Esophagus muscularis mucosa (tissue), 4 donors: Measurements from ENCODE around the gene BFSP1. TPM values are rescaled to one million over a fixed set of nuclear protein-coding genes. Genes with fewer than 3 reads are reported as not detected.

Source experiments
- DNase-seq: peaks from one replicate; pipeline ENCODE4 v3.0.0-alpha.2; 2017; ENCODE audit errors: extremely low spot score
- H3K27ac ChIP-seq, 4 donors: fragments of 200-600 bp; sonication (generic); replicated peaks in 1 of 4; 1 replicate in 3 of 4; 2 replicates in 1 of 4; pipeline ENCODE4 v1.5.1; 2016 to 2019; ENCODE audit warnings: mild to moderate bottlenecking in 1 of 4
- H3K27me3 ChIP-seq, 4 donors: fragments of 200-600 bp; sonication (generic); one replicate each; pipeline versions ENCODE4 v1.5.1 to v1.6.0; 2016 to 2019
- H3K36me3 ChIP-seq, 4 donors: fragments of 200-600 bp; sonication (generic); one replicate each; pipeline ENCODE4 v1.5.1; 2016 to 2019
- H3K4me1 ChIP-seq, 4 donors: fragments of 200-600 bp; sonication (generic); one replicate each; pipeline ENCODE4 v1.5.1; 2016 to 2019
- H3K4me3 ChIP-seq, 4 donors: fragments of 200-600 bp; sonication (generic); 1 replicate in 2 of 4; 2 replicates in 2 of 4; pipeline ENCODE4 v1.5.1; 2016 to 2019; ENCODE audit warnings: mild to moderate bottlenecking in 4 of 4, moderate library complexity in 1 of 4
- H3K9me3 ChIP-seq, 4 donors: fragments of 200-600 bp; sonication (generic); 1 replicate in 3 of 4; 2 replicates in 1 of 4; pipeline ENCODE4 v1.5.1; 2016 to 2019
- CTCF ChIP-seq, 3 experiments: fragments of 200-600 bp in 2 of 3; fragments of 450-650 bp in 1 of 3; sonication (generic) in 2 of 3; IDR thresholded peaks; one replicate each; pipeline ENCODE4 v1.5.1; 2017 to 2019; ENCODE audit warnings: antibody characterized with exemption in 3 of 3, mild to moderate bottlenecking in 2 of 3, moderate library complexity in 1 of 3
- EP300 ChIP-seq: sonication (generic); formaldehyde crosslinking; IDR thresholded peaks from one replicate; pipeline ENCODE4 v1.6.1; 2017; ENCODE audit warnings: antibody characterized with exemption
- POLR2A ChIP-seq: fragments of 450-650 bp; IDR thresholded peaks from one replicate; pipeline ENCODE4 v1.6.1; 2017; ENCODE audit warnings: antibody characterized with exemption, moderate library complexity, mild to moderate bottlenecking, low read depth
- POLR2AphosphoS5 ChIP-seq, 2 donors: sonication (generic); formaldehyde crosslinking; IDR thresholded peaks; one replicate each; pipeline ENCODE4 v1.6.1; 2017; ENCODE audit warnings: antibody characterized with exemption in 2 of 2
- WGBS: methylation state at CpG from one replicate; pipeline ENCODE4 v1.1.5; 2018; 5-methylcytosine and 5-hydroxymethylcytosine counted together
- intact Hi-C: fragments of 100-400 bp; cut with DNase I; formaldehyde crosslinking; loops from one replicate; pipeline ENCODE4 v1.15.1; 2023
- total RNA-seq, 4 donors: library from RNA; depleted of rRNA; stranded (reverse); fragments of >200 nt; gene quantifications; one replicate each; pipeline versions ENCODE4 v1.1.0 to v1.2.1, GENCODE V29; 2016

BFSP1 gene
- total RNA-seq, 4 donors from 2014 or later: 2.7 to 7.3 (median 6.4) TPM

GRCh38 chr20:17469246-17470030 lies 61.7 kb downstream of the BFSP1 start:
- peak; percentile 47 for DNase-seq
- H3K27ac ChIP-seq: no peak overlapping the region

GRCh38 chr20:17468073-17468840 lies 62.9 kb downstream of the BFSP1 start:
- DNase-seq: peak; percentile 88
- intact Hi-C loops: no loop called here
- Histone ChIP-seq H3K9me3 (no peaks in the 10 kb centered on the region), H3K4me1 (no peaks in the 10 kb centered on the region), H3K4me3 (no peak overlapping the region), H3K36me3 (no peaks in the 10 kb centered on the region), H3K27ac (no peak overlapping the region), H3K27me3 (no peaks in the 10 kb centered on the region)
- no peak for TF ChIP-seq POLR2A
- no peak for TF ChIP-seq POLR2AphosphoS5 (IDR thresholded peaks at IDR 0.05)
- no peak for TF ChIP-seq EP300
- TF ChIP-seq CTCF (IDR thresholded peaks at IDR 0.05): no peak
- whole genome bisulfite sequencing: 89% methylated on average over 13 of the region's 24 CpGs

More at GRCh38 chr20:17469246-17470030, 61.7 kb downstream of the BFSP1 start:
- intact Hi-C loops: no loop called here
- TF ChIP-seq POLR2A (no peak), CTCF (IDR thresholded peaks at IDR 0.05) (no peak), POLR2AphosphoS5 (IDR thresholded peaks at IDR 0.05) (no peak), EP300 (no peak)
- 86% methylated on average over 7 of the region's 7 CpGs for WGBS
- no peaks in the 10 kb centered on the region for H3K4me1 ChIP-seq
- no peaks in the 10 kb centered on the region for H3K36me3 ChIP-seq
- H3K27me3 ChIP-seq: no peaks in the 10 kb centered on the region
- H3K4me3 ChIP-seq: no peak overlapping the region
- no peaks in the 10 kb centered on the region for H3K9me3 ChIP-seq

- 73% methylated on average over 4 of the region's 4 CpGs for WGBS
- intact Hi-C loops: no loop called here
Measured at GRCh38 chr20:17467120-17467655, 64.0 kb downstream of the BFSP1 start.

GRCh38 chr20:17466641-17467040 lies 64.5 kb downstream of the BFSP1 start:
- H3K27me3 ChIP-seq: no peaks in the 10 kb centered on the region
- WGBS: 81% methylated on average over 7 of the region's 7 CpGs
- peak; percentile 86 for DNase-seq
- no peaks in the 10 kb centered on the region for H3K36me3 ChIP-seq
- no peaks in the 10 kb centered on the region for H3K4me1 ChIP-seq
- H3K27ac ChIP-seq: no peak overlapping the region
- no peaks in the 10 kb centered on the region for H3K9me3 ChIP-seq
- intact Hi-C loops: no loop called here
- TF ChIP-seq CTCF (IDR thresholded peaks at IDR 0.05): no peak
- no peak overlapping the region for H3K4me3 ChIP-seq

More at GRCh38 chr20:17467120-17467655, 64.0 kb downstream of the BFSP1 start:
- no peak for TF ChIP-seq CTCF (IDR thresholded peaks at IDR 0.05)
- TF ChIP-seq POLR2AphosphoS5 (IDR thresholded peaks at IDR 0.05): no peak
- TF ChIP-seq POLR2A: no peak
- no peak for TF ChIP-seq EP300
- no peak for DNase-seq
- Histone ChIP-seq H3K27me3 (no peaks in the 10 kb centered on the region), H3K4me1 (no peaks in the 10 kb centered on the region), H3K27ac (no peak overlapping the region), H3K4me3 (no peak overlapping the region), H3K36me3 (no peaks in the 10 kb centered on the region), H3K9me3 (no peaks in the 10 kb centered on the region)
